ENCODE data around the gene AASDHPPT.

Gene AASDHPPT

DNA sequence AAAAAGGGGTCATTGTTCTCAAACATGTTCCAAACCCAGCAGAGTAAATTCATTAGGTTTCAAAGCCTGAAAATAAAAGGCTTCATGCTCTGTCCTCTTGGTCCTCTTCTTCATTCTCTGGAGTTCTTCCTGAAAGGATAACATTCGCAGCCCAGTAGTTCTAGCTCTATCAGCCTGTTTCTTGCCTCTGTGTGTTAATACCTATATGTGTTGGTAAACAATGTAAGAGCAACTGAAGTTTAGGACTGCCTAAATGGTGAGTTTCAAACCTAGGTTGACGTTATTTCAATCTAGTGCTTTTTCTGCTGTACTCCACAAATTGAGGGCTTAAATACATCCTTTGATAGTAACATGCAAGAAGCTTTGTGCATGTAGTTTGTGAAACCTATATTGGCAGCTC is 9.4 kb downstream of the AASDHPPT start:
- DNase-seq: no peak

DNA sequence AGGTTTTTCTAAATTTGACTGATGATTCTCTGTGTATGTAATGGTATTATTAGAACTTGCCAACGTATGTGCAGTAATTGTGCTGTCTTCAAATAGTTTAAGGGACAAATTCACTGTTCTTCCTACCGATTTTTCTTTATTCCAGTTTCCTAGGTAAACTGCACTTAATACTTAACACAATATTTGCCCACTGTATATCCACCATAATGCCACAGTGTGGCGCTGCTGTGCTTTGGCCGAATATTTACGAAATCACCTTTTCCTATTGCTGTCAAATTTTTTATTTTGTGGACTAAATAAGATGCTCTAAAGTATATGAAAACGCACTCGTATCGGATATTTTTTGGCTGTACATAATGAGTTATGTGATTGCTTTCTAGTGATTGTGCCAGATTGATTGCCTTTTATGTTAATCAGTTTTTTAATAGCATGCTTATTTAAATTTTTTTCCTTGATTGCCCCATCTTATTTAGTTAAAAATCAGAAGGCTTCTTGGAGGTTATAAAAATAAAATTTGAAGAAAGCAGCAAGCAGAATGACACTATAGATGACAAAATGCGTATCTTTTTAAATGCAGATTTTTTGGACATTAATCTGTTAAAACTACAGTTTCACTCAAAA is 10.5 kb downstream of the AASDHPPT start:
- peak; percentile 16 for DNase-seq

DNA sequence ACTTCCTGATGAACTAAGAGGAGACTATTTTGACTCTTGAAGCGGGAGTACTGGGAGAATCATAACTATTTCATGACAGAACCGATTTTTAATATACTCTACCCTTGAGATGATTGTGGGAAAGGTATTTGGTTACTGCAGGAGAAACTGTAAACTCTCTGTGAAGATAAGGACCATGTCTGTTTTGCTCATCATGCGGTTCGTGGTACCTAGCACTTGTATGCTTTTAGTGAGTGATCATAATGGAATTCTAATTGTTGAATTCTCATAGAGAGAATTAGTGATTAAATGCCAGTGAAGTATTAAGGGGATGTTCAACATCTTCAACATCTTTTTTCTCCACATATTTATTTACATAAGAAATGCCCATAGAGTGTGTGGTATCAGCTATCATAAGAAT is 11.4 kb downstream of the AASDHPPT start:
- DNase-seq: no peak

DNA sequence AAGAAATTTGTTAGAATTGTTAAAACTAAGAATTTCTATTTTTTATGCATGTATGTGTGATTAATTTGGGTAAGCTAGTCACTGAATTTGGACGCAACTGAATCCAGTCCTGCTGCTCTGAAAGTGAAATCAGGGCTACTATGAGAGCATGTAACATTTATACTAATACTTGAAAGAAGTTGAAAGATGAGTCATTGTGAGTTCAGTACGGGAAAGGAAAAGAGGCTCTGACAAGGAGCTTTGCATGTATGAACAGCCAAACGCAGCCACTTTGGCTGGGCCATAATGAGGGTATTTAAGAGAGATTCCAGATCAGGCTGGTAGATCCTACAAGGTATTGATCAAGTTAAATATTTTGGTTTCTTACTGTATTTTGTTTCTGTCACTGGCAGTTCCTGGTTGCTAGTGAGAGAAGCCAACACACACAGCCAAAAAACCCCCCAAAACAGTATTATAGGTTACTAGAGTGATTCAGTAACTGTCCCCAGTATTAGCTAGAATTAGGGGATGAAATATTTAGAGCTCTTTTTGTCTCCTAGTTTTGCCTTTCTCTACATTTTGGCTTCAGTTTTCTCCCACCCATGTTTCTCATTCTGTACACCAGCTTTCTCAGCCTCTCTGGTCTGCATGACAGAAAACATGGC is 14.1 kb downstream of the AASDHPPT start:
- no peak for DNase-seq

DNA sequence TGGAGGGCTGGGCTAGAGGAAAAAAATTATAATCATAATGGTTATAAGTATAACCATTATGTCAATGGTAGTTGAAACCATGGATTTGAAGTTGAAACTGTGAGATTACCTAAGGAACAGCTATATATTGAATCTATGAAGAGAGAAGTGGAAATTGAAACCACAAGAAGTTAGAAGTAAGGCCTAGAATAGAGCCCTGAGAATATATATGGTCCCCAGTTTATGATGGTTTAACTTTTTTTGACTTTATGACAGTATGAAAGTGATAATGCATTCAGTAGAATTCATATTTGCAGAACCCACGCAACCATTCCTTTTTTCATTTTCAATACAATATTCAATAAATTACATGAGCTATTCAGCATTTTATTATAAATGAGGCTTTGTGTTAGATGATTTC is 15.0 kb downstream of the AASDHPPT start:
- DNase-seq: no peak

DNA sequence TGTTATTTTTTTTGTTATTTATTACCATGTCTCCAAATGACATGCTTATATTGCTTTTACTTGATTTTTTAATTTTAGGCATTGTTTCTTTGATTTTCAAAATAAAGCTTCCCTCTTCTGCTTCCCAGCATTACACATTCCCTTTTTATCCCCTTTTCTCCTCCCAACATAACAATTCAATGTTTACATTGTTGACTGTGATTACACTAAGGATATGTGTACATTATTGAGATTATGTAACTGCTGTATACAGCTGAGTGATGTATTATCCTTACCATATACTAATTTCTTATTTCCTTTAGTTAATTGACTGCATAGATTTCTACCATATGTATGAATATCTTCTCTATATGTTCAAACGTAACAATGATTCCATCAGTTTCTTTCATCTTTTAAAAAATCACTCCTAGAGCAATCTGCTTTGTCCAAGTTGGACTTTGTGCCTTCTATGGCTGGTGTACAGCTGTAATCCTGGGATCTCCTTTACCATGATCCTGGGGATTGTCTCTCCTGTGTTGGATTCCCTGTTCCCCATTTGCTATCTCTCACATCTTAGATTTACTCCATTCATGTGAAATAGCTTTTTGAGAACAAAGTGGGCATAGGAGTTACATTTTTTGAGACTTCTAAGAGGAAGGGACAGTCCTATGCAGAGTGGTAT is 21.6 kb downstream of the AASDHPPT start:
- no peak for DNase-seq

DNA sequence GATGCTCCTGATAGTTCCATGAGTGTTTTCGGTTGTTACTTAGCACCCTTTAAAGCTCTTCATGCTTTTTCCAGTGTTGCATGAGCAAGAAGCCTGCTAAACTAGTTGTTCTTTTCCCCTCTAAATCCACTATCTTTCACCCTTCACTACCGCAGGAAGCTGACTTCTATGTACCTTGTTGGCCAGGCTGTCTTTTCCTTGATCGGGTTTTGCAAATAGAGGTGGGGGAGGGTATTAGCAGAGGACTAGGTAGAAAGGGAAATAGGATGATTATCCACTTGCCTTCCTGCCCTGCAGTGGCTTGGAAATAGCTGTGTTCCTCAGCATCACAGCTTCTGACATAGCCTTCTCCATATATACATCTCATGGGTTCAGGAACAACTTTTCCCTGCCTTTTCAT is 23.9 kb downstream of the AASDHPPT start:
- no peak for DNase-seq

DNA sequence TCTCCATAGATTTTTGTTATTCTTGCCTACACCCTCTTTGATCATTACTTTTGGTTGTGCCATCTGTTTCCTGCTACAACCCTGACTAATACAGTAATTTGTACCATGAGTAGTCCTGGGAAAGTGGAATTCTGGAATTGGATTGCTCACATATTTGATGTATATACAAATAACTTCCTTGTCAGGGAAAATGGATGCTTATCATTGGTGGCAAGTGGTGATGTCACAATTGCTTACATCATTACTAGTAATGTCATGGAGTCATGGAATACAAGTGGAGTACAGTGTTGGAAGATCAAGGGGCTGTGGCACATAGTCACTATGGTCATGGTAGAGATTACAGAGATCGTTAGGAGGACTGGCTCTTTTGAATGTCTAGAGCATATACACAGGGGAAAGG is 24.4 kb downstream of the AASDHPPT start:
- no peak for DNase-seq

DNA sequence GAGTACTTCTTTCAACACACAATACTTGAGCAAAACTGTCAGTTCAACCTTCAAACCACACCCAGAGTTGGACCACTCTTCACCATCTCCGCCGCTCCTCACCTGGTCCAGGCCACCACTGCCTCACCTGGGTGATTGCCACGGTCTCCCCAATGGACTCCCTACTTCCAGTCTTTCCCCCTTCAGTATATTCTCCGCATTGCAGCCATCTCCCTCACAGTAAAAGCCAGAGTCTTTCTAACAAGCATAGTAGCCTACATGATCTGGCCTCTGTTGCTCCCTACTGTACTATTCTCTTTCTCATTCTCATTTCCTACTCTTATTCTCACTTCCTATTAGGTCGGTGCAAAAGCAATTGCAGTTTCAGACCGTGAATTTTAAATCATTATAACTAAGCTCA is 28.5 kb downstream of the AASDHPPT start:
- no peak for DNase-seq

DNA sequence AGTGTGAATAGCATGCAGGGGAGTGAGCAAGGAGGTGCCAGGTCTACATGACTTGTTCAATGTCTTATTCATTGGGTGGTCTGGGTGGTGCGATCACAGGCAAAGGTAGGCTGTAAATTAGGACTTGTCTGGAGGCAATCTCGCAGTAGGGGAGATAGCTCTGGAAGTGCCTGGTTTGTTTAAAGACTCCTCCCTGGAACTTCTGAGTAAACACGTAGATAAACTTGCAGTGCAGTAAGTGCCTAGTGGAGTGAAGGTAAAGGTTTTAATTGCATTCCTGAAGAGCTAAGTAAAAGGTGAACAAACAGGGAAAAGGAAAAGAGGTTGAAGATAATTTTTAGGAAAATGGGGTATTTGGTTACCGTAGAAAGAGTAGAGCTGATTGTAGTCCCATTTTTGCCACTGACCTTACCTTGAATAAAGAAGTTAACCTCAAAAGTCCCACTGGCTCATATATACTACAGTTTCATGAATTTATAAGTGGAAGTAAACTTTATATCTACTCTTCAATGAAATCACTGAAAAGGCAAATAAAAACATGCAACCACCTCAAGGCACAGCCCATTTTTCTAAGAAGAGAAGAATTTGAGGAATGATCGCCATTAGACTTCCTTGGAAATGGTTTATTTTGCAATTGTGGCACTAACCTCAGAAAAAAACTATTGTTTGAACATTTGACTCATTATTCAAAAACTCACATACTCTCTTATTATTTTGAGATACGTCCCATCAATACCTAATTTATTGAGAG is 44.3 kb downstream of the AASDHPPT start:
- DNase-seq: no peak

DNA sequence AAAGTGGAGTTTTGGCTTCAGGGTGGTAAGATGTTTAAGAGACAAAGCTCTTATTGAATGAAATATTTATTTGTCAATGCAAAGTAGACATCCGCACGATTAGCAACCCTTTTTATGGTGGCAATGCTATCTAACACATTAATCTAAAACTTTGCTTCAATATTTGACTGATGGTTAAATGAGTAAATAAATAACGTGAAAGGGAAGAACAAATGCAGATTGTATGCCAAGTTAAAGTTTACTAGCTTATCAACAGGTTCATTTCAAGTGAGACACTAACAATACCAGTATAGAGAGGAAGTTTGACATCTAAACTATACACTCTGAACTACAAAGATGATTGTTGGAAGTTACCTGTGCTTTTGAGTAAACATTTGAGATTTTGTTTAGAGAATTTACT is 50.1 kb downstream of the AASDHPPT start:
- DNase-seq: no peak

DNA sequence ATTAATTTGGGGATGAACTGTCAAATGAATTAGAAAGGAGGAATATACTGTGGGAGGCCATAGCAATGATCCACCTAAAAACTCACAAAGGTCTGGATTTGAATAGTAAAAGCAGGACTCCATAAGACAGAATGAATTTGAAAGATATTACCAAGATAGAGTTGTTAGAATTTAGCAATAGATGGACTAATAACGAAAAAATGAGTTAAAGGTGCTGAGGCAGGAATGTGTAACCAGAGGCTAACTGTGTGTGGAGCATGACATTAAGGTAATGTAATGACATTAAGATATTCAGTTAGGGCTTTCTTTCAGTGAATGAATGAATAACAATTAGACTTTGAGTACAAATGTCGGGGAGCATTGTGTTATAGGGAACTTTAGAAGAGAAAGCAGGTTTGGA is 51.3 kb downstream of the AASDHPPT start:
- DNase-seq: no peak

DNA sequence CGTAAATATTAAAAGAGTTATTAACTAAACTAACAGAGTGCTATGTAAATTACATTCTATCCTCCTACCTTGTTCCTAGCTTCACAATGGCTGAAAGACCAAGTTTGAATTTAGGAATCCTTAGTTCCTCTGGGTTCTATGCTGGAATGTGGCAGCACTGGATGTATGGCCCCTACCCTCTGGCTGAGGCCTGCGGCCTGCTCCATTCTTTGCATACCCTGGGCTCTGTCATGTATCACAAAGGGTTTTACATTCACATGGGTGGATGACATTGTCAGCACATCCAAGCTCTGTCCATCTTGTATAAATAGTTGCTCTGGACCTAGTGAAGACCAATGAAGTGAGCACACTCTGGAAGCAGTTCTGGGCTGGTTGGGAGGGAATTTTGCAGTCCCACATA is 54.5 kb downstream of the AASDHPPT start:
- DNase-seq: no peak

DNA sequence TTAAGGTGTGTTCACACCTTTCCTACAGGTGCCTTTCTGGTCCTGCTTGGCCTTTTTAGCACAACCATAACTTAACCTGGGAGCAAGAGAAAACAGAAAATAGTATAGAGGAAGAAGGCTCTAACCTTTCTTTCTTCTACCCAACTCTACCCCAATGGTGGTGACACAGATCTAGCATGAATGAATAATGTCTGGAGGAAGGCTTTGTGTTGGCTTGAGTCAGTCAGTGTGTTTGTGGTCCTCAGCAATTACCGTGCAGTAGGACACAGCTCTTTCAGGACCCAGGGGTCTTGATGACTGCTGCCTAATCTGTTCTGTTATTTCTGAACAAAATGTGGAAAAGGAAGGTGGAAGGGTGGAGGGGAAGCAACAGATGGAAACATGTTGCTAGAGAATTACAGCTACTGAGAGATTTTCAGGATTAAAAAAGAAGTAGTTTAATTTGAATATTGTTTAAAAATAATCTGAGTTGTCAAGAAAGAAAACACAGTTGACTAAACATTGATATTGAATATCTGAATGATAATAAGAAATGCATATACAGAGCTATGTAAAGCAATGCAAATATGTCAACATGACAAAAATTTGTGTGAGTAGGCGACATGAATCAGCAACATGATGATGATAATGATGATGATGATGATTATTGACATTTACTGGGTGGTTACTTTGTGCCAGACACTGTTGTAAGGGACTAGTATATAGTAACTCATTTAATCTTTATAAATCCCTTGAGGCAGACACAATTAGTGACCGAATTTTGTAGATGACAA is 55.3 kb downstream of the AASDHPPT start:
- no peak for DNase-seq

DNA sequence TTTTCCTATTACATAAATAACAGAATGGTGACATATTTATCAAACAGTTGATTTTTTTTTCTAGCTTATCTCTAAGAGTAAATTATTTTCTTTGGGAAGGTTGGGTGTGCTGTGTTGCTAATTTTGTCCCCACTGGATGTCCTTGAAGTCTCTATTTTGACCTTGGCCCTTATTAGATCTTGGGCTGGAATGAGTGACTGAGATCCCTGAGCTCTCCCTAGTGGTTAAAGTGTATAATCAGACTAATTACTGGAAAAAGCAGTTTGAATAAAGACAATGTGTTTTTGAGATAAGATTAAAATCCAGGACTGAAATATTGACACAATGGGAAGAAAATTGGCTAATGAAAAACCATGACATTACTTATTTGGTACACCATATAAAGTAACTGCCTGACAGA is 56.1 kb downstream of the AASDHPPT start:
- DNase-seq: no peak

DNA sequence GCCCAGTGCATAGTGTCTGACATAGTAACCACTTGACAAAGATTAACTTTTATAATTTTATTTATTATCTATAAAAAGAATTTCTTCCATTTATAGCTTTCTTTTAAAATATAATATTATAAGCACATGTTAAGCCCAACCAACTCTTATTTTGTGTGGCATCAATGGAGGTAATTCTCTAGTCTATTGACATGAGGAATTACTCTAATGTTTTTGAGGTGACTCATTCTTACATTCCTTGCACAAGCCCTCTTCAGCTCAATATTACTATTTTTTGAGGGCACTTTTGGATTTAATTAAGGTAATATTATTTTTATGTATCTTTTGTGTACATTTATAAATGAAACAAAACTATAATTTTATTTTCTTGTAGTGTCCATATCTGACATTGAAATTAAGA is 59.6 kb downstream of the AASDHPPT start:
- DNase-seq: no peak

DNA sequence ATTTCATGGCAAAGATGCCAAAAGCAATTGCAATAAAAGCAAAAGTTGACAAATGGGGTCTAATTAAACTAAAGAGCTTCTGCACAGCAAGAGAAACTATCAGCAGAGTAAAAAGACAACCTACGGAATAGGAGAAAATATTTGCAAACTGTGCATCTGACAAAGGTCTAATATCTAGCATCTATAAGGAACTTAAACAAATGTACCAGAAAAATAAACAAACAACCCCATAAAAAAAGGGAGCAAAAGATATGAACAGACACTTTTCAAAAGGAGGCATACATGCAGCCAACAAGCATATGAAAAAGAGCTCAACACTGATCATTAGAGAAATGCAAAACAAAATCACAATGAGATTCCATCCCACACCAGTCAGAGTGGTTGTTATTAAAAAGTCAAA is 60.3 kb downstream of the AASDHPPT start:
- no peak for DNase-seq

Data from central memory CD4-positive, alpha-beta T cell (primary cell).